GM18502 (cell line): Measurements from ENCODE around the gene DBX1.
"Not testable (repeated sequence)": the region's sequence is repeated elsewhere in the genome, so short reads cannot be mapped to it uniquely, and the experiment has no call there.

Experiments used
- ATAC-seq: cut with Tn5 transposase; IDR thresholded peaks from one replicate; pipeline ENCODE4 v1.9.1; 2021; ENCODE audit warnings: mild to moderate bottlenecking; ENCODE audit not compliant: unreplicated experiment, poor library complexity

DBX1 gene

GRCh38 chr11:20160425-20161229, at the start of gene DBX1:
TSS of gene DBX1 (minus strand) at chr11:20160475. CDS start at chr11:20160324, 151 bp downstream.
- ATAC-seq: no peak

- no peak for ATAC-seq
These were observed 48.4 kb upstream of the DBX1 start for GRCh38 chr11:20208622-20209111.

- ATAC-seq: no peak
These were observed 47.7 kb upstream of the DBX1 start for GRCh38 chr11:20207781-20208621.

- ATAC-seq: no peak
These were observed 45.5 kb upstream of the DBX1 start for GRCh38 chr11:20205807-20206206.

GRCh38 chr11:20204681-20205080, 44.4 kb upstream of the DBX1 start:
- no peak for ATAC-seq

- ATAC-seq: no peak
These were observed 43.6 kb upstream of the DBX1 start for GRCh38 chr11:20203831-20204230.

GRCh38 chr11:20201231-20201630, 41.0 kb upstream of the DBX1 start:
- no peak for ATAC-seq

- not testable (repeated sequence) for ATAC-seq
These were observed 40.2 kb upstream of the DBX1 start for GRCh38 chr11:20200331-20200955.

GRCh38 chr11:20197881-20198280, 37.6 kb upstream of the DBX1 start:
- peak; percentile 58 for ATAC-seq

GRCh38 chr11:20194470-20194869, 34.2 kb upstream of the DBX1 start:
- ATAC-seq: no peak

- no peak for ATAC-seq
These were observed 33.0 kb upstream of the DBX1 start for GRCh38 chr11:20193307-20193706.

GRCh38 chr11:20192641-20193040, 32.4 kb upstream of the DBX1 start:
- ATAC-seq: no peak

- ATAC-seq: no peak
These were observed 31.9 kb upstream of the DBX1 start for GRCh38 chr11:20192151-20192550.

GRCh38 chr11:20178976-20179375, 18.7 kb upstream of the DBX1 start:
- no peak for ATAC-seq

- no peak for ATAC-seq
These were observed 16.9 kb upstream of the DBX1 start for GRCh38 chr11:20177136-20177535.

GRCh38 chr11:20172721-20173447, 12.6 kb upstream of the DBX1 start:
- ATAC-seq: no peak

- ATAC-seq: no peak
These were observed 3.7 kb upstream of the DBX1 start for GRCh38 chr11:20163783-20164481.

- ATAC-seq: no peak
These were observed 2.8 kb upstream of the DBX1 start for GRCh38 chr11:20162824-20163782.
